ENCODE data around the gene INAVA. TPM values are rescaled to one million over a fixed set of nuclear protein-coding genes. Genes with fewer than 3 reads are reported as not detected.

The INAVA gene
- polyA plus RNA-seq, 1 experiment, result 0.16 TPM

GRCh38 chr1:200891774-200892157 lies 2.9 kb upstream of the INAVA start:
- no peak for DNase-seq (ENCODE audit: low read depth, low spot score)
- Histone ChIP-seq H3K27ac (ENCODE audit: low read depth, low read length) (no peak overlapping the region), H3K4me3 (ENCODE audit: low read depth, low read length) (no peak overlapping the region), H3K9me3 (ENCODE audit: control insufficient read depth, insufficient read depth, low read length) (no peaks in the 10 kb centered on the region; the same call in 1 of the 2 replicates), H3K27me3 (ENCODE audit: control insufficient read depth, insufficient read depth, low read length) (peaks cover 76% of the 10 kb centered on the region)
- POLR2A ChIA-PET, result interaction anchor here (1.0 kb wide), 1 partner anchor 12 kb away, joined by 8 read pairs; no protein-coding TSS in a partner anchor
- TF ChIP-seq CTCF (IDR thresholded peaks at IDR 0.05; ENCODE audit: low read depth, low read length), result no peak
- CTCF ChIA-PET, result interaction anchor here (0.6 to 3.0 kb wide), 4 partner anchors 14 to 269 kb away, joined by 3 to 15 read pairs (median 8); no protein-coding TSS in a partner anchor

- no peak for TF ChIP-seq CTCF (IDR thresholded peaks at IDR 0.05; ENCODE audit: low read depth, low read length)
- peaks cover 73% of the 10 kb centered on the region for H3K27me3 ChIP-seq (ENCODE audit: control insufficient read depth, insufficient read depth, low read length)
- ChIA-PET CTCF (no interaction called here), POLR2A (no interaction called here)
- H3K4me3 ChIP-seq (ENCODE audit: low read depth, low read length), result no peak overlapping the region
- no peaks in the 10 kb centered on the region; the same call in 1 of the 2 replicates for H3K9me3 ChIP-seq (ENCODE audit: control insufficient read depth, insufficient read depth, low read length)
- no peak overlapping the region for H3K27ac ChIP-seq (ENCODE audit: low read depth, low read length)
- no peak for DNase-seq (ENCODE audit: low read depth, low spot score)
These were observed 2.2 kb upstream of the INAVA start for GRCh38 chr1:200892546-200892945.

GRCh38 chr1:200892958-200893357 lies 1.7 kb upstream of the INAVA start:
- CTCF ChIA-PET, result no interaction called here
- H3K27me3 ChIP-seq (ENCODE audit: control insufficient read depth, insufficient read depth, low read length), result peaks cover 71% of the 10 kb centered on the region
- POLR2A ChIA-PET, result no interaction called here
- TF ChIP-seq CTCF (IDR thresholded peaks at IDR 0.05; ENCODE audit: low read depth, low read length), result no peak
- DNase-seq (ENCODE audit: low read depth, low spot score), result no peak
- no peak overlapping the region for H3K4me3 ChIP-seq (ENCODE audit: low read depth, low read length)
- H3K27ac ChIP-seq (ENCODE audit: low read depth, low read length), result no peak overlapping the region
- no peaks in the 10 kb centered on the region; the same call in 1 of the 2 replicates for H3K9me3 ChIP-seq (ENCODE audit: control insufficient read depth, insufficient read depth, low read length)

- CTCF ChIA-PET, result no interaction called here
- Histone ChIP-seq H3K4me3 (ENCODE audit: low read depth, low read length) (no peak overlapping the region), H3K27me3 (ENCODE audit: control insufficient read depth, insufficient read depth, low read length) (peaks cover 67% of the 10 kb centered on the region), H3K27ac (ENCODE audit: low read depth, low read length) (no peak overlapping the region), H3K9me3 (ENCODE audit: control insufficient read depth, insufficient read depth, low read length) (no peaks in the 10 kb centered on the region; the same call in 1 of the 2 replicates)
- no peak for TF ChIP-seq CTCF (IDR thresholded peaks at IDR 0.05; ENCODE audit: low read depth, low read length)
- POLR2A ChIA-PET, result no interaction called here
- no peak for DNase-seq (ENCODE audit: low read depth, low spot score)
These were observed 1.2 kb upstream of the INAVA start for GRCh38 chr1:200893411-200893901.

- DNase-seq (ENCODE audit: low read depth, low spot score), result no peak
- ChIA-PET CTCF (no interaction called here), POLR2A (no interaction called here)
- no peak for TF ChIP-seq CTCF (IDR thresholded peaks at IDR 0.05; ENCODE audit: low read depth, low read length)
- Histone ChIP-seq H3K4me3 (ENCODE audit: low read depth, low read length) (no peak overlapping the region), H3K27ac (ENCODE audit: low read depth, low read length) (no peak overlapping the region), H3K27me3 (ENCODE audit: control insufficient read depth, insufficient read depth, low read length) (peaks cover 51% of the 10 kb centered on the region), H3K9me3 (ENCODE audit: control insufficient read depth, insufficient read depth, low read length) (no peaks in the 10 kb centered on the region; the same call in 1 of the 2 replicates)
These were observed 716 bp downstream of the INAVA start for GRCh38 chr1:200895443-200895789.
